ENCODE data around the gene NEUROG2. TPM values are rescaled to one million over a fixed set of nuclear protein-coding genes. Genes with fewer than 3 reads are reported as not detected.
"Not testable (repeated sequence)": the region's sequence is repeated elsewhere in the genome, so short reads cannot be mapped to it uniquely, and the experiment has no call there.

The NEUROG2 gene
- total and polyA plus RNA-seq, 5 donors from 2014 or later = not detected

- H3K4me1 Mint-ChIP-seq = peaks cover 15 to 32% (median 27%) of the 10 kb centered on the region in 4 donors
- H3K27me3 ChIP-seq (ENCODE audit: control insufficient read depth, insufficient read depth, low read length) = peaks cover 42% of the 10 kb centered on the region
- H3K4me3 Mint-ChIP-seq = peak overlapping the region in 1 of 4 donors; percentile 74
Observed at GRCh38 chr4:112508356-112508755, 7.6 kb downstream of the NEUROG2 start.

DNA sequence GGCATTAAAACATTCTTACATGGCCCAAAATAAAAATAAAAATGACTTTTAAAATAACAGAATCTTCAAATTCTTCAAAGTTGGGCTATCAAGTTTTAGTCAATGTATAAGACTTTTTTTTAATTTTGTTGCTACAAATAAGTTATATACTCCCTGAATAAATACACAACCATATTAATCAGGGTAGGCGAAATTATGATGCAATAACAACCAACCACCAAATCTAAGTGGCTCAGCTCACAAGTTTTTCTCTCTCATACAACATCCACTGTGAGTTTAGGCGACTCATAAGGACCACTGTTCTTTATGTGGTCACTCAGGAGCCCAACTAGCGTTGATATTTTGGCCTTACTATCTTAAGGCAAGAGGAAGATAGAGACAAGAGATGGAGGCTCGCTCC is 11.2 kb downstream of the NEUROG2 start:
- H3K36me3 ChIP-seq (ENCODE audit: control insufficient read depth, insufficient read depth, low read length) = no peaks in the 10 kb centered on the region
- peaks cover 8% of the 10 kb centered on the region for H3K4me1 ChIP-seq (ENCODE audit: control insufficient read depth, insufficient read depth, low read length, poor library complexity, severe bottlenecking)
- H3K4me3 ChIP-seq (ENCODE audit: low read depth, low read length) = no peak overlapping the region
- H3K9me3 ChIP-seq (ENCODE audit: control insufficient read depth in 2 of 2, low read length in 2 of 2) = no peaks in the 10 kb centered on the region
- Mint-ChIP-seq H3K27ac (no peak overlapping the region), H3K36me3 (no peaks in the 10 kb centered on the region), H3K4me1 (peaks cover 10 to 12% (median 10%) of the 10 kb centered on the region in 4 donors), H3K9me3 (peaks cover 0 to 3% (median 0%) of the 10 kb centered on the region in 7 donors), H3K27me3 (peaks cover 72% of the 10 kb centered on the region), H3K4me3 (no peak overlapping the region)
- ATAC-seq (ENCODE audit: low read depth in 2 of 2) (no peak), DNase-seq (no peak)
- no peak overlapping the region for H3K27ac ChIP-seq (ENCODE audit: insufficient read depth, low read length, poor library complexity, severe bottlenecking)
- peaks cover 26% of the 10 kb centered on the region for H3K27me3 ChIP-seq (ENCODE audit: control insufficient read depth, insufficient read depth, low read length)

More at GRCh38 chr4:112508356-112508755, 7.6 kb downstream of the NEUROG2 start:
- no peak for DNase-seq
- no peak for ATAC-seq (ENCODE audit: low read depth in 2 of 2)
- Histone ChIP-seq H3K9me3 (ENCODE audit: control insufficient read depth in 2 of 2, low read length in 2 of 2) (no peaks in the 10 kb centered on the region), H3K4me1 (ENCODE audit: control insufficient read depth, insufficient read depth, low read length, poor library complexity, severe bottlenecking) (peaks cover 22% of the 10 kb centered on the region), H3K4me3 (ENCODE audit: low read depth, low read length) (no peak overlapping the region), H3K36me3 (ENCODE audit: control insufficient read depth, insufficient read depth, low read length) (no peaks in the 10 kb centered on the region), H3K27ac (ENCODE audit: insufficient read depth, low read length, poor library complexity, severe bottlenecking) (no peak overlapping the region)
- Mint-ChIP-seq H3K27me3 (peaks cover 86% of the 10 kb centered on the region), H3K27ac (no peak overlapping the region), H3K36me3 (peaks cover 8% of the 10 kb centered on the region), H3K9me3 (peaks cover 0 to 10% (median 0%) of the 10 kb centered on the region in 7 donors)

DNA sequence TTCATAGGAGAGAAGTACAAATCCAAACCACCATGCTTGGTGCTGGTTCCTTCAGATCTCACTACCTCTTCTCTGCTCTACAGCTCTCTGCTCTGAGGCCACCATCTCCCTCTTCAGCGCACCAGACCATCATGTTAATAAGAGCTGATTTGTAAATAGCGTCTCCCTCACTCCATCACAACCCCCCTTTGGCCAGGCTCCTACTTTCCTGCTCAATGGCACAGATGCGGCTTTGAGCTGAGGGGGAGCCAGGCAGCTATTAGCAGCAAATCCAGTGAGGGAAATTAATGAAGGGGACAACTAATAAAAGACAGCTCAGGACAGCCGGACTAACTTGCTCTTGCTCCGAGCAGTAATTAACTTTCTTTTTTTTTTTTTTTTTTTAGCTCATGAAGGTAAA is 13.1 kb downstream of the NEUROG2 start:
- Mint-ChIP-seq H3K27me3 (peaks cover 59% of the 10 kb centered on the region), H3K9me3 (peaks cover 0 to 2% (median 0%) of the 10 kb centered on the region in 7 donors), H3K36me3 (no peaks in the 10 kb centered on the region), H3K27ac (no peak overlapping the region), H3K4me3 (no peak overlapping the region), H3K4me1 (no peaks in the 10 kb centered on the region)
- ATAC-seq (ENCODE audit: low read depth in 2 of 2) (no peak), DNase-seq (no peak)
- no peaks in the 10 kb centered on the region for H3K36me3 ChIP-seq (ENCODE audit: control insufficient read depth, insufficient read depth, low read length)
- H3K4me1 ChIP-seq (ENCODE audit: control insufficient read depth, insufficient read depth, low read length, poor library complexity, severe bottlenecking) = no peaks in the 10 kb centered on the region
- H3K4me3 ChIP-seq (ENCODE audit: low read depth, low read length) = no peak overlapping the region
- no peak overlapping the region for H3K27ac ChIP-seq (ENCODE audit: insufficient read depth, low read length, poor library complexity, severe bottlenecking)
- peaks cover 10% of the 10 kb centered on the region for H3K27me3 ChIP-seq (ENCODE audit: control insufficient read depth, insufficient read depth, low read length)
- H3K9me3 ChIP-seq (ENCODE audit: control insufficient read depth in 2 of 2, low read length in 2 of 2) = no peaks in the 10 kb centered on the region

GRCh38 chr4:112492321-112492720 is 23.7 kb downstream of the NEUROG2 start:
- ATAC-seq (ENCODE audit: low read depth in 2 of 2) = no peak
- H3K36me3 Mint-ChIP-seq = no peaks in the 10 kb centered on the region

DNA sequence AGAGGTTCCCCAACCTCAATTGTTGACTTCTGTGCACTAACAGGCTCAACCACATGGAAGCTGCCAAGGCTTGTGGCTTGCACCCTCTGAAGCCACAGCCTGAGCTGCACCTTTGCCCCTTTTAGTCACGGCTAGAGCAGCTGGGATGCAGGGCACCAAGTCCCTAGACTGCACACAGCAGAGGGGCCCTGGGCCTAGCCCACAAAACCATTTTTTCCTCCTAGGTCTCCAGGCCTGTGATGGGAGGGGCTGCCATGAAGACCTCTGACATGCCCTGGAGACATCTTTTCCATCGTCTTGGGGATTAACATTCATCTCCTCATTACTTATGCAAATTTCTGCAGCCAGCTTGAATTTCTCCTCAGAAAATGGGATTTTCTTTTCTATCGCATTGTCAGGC is 25.2 kb downstream of the NEUROG2 start:
- DNase-seq; ATAC-seq (ENCODE audit: low read depth in 2 of 2); H3K27me3 ChIP-seq (ENCODE audit: control insufficient read depth, insufficient read depth, low read length); H3K4me3 Mint-ChIP-seq; H3K27me3 Mint-ChIP-seq; H3K4me1 Mint-ChIP-seq; H3K4me3 ChIP-seq (ENCODE audit: low read depth, low read length); H3K9me3 ChIP-seq (ENCODE audit: control insufficient read depth in 2 of 2, low read length in 2 of 2); H3K4me1 ChIP-seq (ENCODE audit: control insufficient read depth, insufficient read depth, low read length, poor library complexity, severe bottlenecking); H3K27ac ChIP-seq (ENCODE audit: insufficient read depth, low read length, poor library complexity, severe bottlenecking); H3K27ac Mint-ChIP-seq; H3K36me3 ChIP-seq (ENCODE audit: control insufficient read depth, insufficient read depth, low read length); H3K36me3 Mint-ChIP-seq: not testable (repeated sequence)
- H3K9me3 Mint-ChIP-seq = peaks cover 4 to 22% (median 11%) of the 10 kb centered on the region in 7 donors

More at GRCh38 chr4:112492321-112492720, 23.7 kb downstream of the NEUROG2 start:
- Mint-ChIP-seq H3K27me3 (peaks cover 4% of the 10 kb centered on the region), H3K4me3 (no peak overlapping the region), H3K27ac (no peak overlapping the region), H3K9me3 (peaks cover 4 to 22% (median 10%) of the 10 kb centered on the region in 7 donors), H3K4me1 (no peaks in the 10 kb centered on the region)
- Histone ChIP-seq H3K27me3 (ENCODE audit: control insufficient read depth, insufficient read depth, low read length) (no peaks in the 10 kb centered on the region), H3K36me3 (ENCODE audit: control insufficient read depth, insufficient read depth, low read length) (no peaks in the 10 kb centered on the region), H3K9me3 (ENCODE audit: control insufficient read depth in 2 of 2, low read length in 2 of 2) (peaks cover 0 to 4% of the 10 kb centered on the region in 2 experiments), H3K27ac (ENCODE audit: insufficient read depth, low read length, poor library complexity, severe bottlenecking) (no peak overlapping the region), H3K4me1 (ENCODE audit: control insufficient read depth, insufficient read depth, low read length, poor library complexity, severe bottlenecking) (no peaks in the 10 kb centered on the region), H3K4me3 (ENCODE audit: low read depth, low read length) (no peak overlapping the region)
- no peak for DNase-seq

DNA sequence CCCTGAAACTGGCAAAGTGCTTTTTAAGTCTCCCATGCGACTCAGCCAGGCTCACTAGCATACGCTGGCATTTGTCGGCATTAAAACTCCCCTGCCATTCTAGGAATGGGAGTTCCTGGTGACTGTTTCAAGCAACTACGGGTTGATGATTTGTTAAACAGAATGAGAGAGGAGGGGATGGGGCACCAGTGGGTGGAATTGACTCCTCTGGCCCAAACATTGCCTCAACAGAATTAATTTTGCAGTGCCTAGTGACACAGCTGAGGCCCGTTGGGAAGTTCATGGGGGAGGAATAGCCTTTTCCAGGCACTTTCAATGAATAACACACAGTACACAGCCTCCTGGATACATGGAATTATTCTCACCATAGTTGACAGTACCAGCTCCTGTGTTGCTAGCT is 30.1 kb downstream of the NEUROG2 start:
- H3K27me3 ChIP-seq (ENCODE audit: control insufficient read depth, insufficient read depth, low read length) = no peaks in the 10 kb centered on the region
- H3K4me3 ChIP-seq (ENCODE audit: low read depth, low read length) = no peak overlapping the region
- H3K36me3 ChIP-seq (ENCODE audit: control insufficient read depth, insufficient read depth, low read length) = no peaks in the 10 kb centered on the region
- H3K9me3 ChIP-seq (ENCODE audit: control insufficient read depth in 2 of 2, low read length in 2 of 2) = peaks cover 8 to 15% of the 10 kb centered on the region in 2 experiments
- H3K4me1 Mint-ChIP-seq = no peaks in the 10 kb centered on the region
- no peak overlapping the region for H3K4me3 Mint-ChIP-seq
- H3K27ac Mint-ChIP-seq = no peak overlapping the region
- ATAC-seq (ENCODE audit: low read depth in 2 of 2) (no peak), DNase-seq (no peak)
- H3K27ac ChIP-seq (ENCODE audit: insufficient read depth, low read length, poor library complexity, severe bottlenecking) = no peak overlapping the region
- H3K36me3 Mint-ChIP-seq = no peaks in the 10 kb centered on the region
- H3K27me3 Mint-ChIP-seq = peaks cover 4% of the 10 kb centered on the region
- H3K9me3 Mint-ChIP-seq = peaks cover 2 to 19% (median 10%) of the 10 kb centered on the region in 7 donors
- no peaks in the 10 kb centered on the region for H3K4me1 ChIP-seq (ENCODE audit: control insufficient read depth, insufficient read depth, low read length, poor library complexity, severe bottlenecking)

- H3K4me3 Mint-ChIP-seq = no peak overlapping the region
- H3K4me1 Mint-ChIP-seq = no peaks in the 10 kb centered on the region
- Histone ChIP-seq H3K27ac (ENCODE audit: insufficient read depth, low read length, poor library complexity, severe bottlenecking) (no peak overlapping the region), H3K9me3 (ENCODE audit: control insufficient read depth in 2 of 2, low read length in 2 of 2) (no peaks in the 10 kb centered on the region), H3K4me1 (ENCODE audit: control insufficient read depth, insufficient read depth, low read length, poor library complexity, severe bottlenecking) (no peaks in the 10 kb centered on the region), H3K36me3 (ENCODE audit: control insufficient read depth, insufficient read depth, low read length) (no peaks in the 10 kb centered on the region), H3K4me3 (ENCODE audit: low read depth, low read length) (no peak overlapping the region), H3K27me3 (ENCODE audit: control insufficient read depth, insufficient read depth, low read length) (no peaks in the 10 kb centered on the region)
- ATAC-seq (ENCODE audit: low read depth in 2 of 2) = no peak
- no peak overlapping the region for H3K27ac Mint-ChIP-seq
- H3K27me3 Mint-ChIP-seq = peaks cover 5% of the 10 kb centered on the region
- DNase-seq = no peak
- H3K36me3 Mint-ChIP-seq = no peaks in the 10 kb centered on the region
- H3K9me3 Mint-ChIP-seq = peaks cover 0 to 8% (median 1%) of the 10 kb centered on the region in 7 donors
Observed at GRCh38 chr4:112473985-112474384, 42.0 kb downstream of the NEUROG2 start.

DNA sequence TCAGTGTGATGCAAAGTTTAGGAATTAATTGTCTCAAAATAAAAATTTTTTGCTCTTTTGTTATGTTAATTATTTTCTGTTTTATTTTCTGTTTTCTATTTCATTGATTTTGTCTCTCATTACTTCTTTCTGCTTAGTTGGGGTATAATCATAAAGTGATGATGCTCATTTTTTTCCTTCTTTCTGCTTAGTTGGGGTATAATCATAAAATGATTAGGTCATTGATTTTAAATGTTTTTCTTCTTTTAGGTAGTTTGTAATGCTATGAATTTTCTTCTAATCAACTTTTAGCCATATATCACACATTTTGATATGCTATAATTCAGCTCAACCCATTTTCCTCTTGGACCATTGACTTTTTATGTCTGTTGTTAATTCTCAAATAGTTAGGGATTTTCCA is 43.7 kb downstream of the NEUROG2 start:
- DNase-seq = no peak
- H3K36me3 Mint-ChIP-seq = no peaks in the 10 kb centered on the region

More for the DNA sequence above, 43.7 kb downstream of the NEUROG2 start:
- Mint-ChIP-seq H3K27ac (peak overlapping the region in 1 of 3 donors; percentile 92), H3K27me3 (peaks cover 5% of the 10 kb centered on the region), H3K9me3 (peaks cover 0 to 6% (median under 1%) of the 10 kb centered on the region in 7 donors), H3K4me3 (no peak overlapping the region), H3K4me1 (no peaks in the 10 kb centered on the region)
- H3K27ac ChIP-seq (ENCODE audit: insufficient read depth, low read length, poor library complexity, severe bottlenecking) = no peak overlapping the region
- no peaks in the 10 kb centered on the region for H3K27me3 ChIP-seq (ENCODE audit: control insufficient read depth, insufficient read depth, low read length)
- H3K4me3 ChIP-seq (ENCODE audit: low read depth, low read length) = no peak overlapping the region
- no peak for ATAC-seq (ENCODE audit: low read depth in 2 of 2)
- no peaks in the 10 kb centered on the region for H3K4me1 ChIP-seq (ENCODE audit: control insufficient read depth, insufficient read depth, low read length, poor library complexity, severe bottlenecking)
- H3K36me3 ChIP-seq (ENCODE audit: control insufficient read depth, insufficient read depth, low read length) = no peaks in the 10 kb centered on the region
- H3K9me3 ChIP-seq (ENCODE audit: control insufficient read depth in 2 of 2, low read length in 2 of 2) = no peaks in the 10 kb centered on the region

Data from CD4-positive, CD25-positive, alpha-beta regulatory T cell (primary cell).